Glutamatergic neuron (in vitro differentiated cells): ENCODE results near the gene LDLRAD3. TPM values are rescaled to one million over a fixed set of nuclear protein-coding genes. Genes with fewer than 3 reads are reported as not detected.

Experiments used
- DNase-seq: peaks from one replicate; pipeline ENCODE4 v3.0.0; 2022
- H3K27ac Mint-ChIP-seq: one replicate; pipeline ENCODE4 v1.8.0; 2020; ENCODE audit warnings: mild to moderate bottlenecking, mixed read lengths, inconsistent platforms; ENCODE audit not compliant: unreplicated experiment
- H3K27me3 Mint-ChIP-seq: one replicate; pipeline ENCODE4 v1.8.0; 2020; ENCODE audit warnings: mild to moderate bottlenecking, moderate library complexity, mixed read lengths, inconsistent platforms; ENCODE audit not compliant: unreplicated experiment
- H3K36me3 Mint-ChIP-seq: one replicate; pipeline ENCODE4 v1.8.0; 2020; ENCODE audit warnings: mild to moderate bottlenecking, mixed read lengths, inconsistent platforms; ENCODE audit not compliant: unreplicated experiment
- H3K4me1 Mint-ChIP-seq: one replicate; pipeline ENCODE4 v1.8.0; 2020; ENCODE audit warnings: mild to moderate bottlenecking, low read depth, mixed read lengths, inconsistent platforms; ENCODE audit not compliant: unreplicated experiment
- H3K4me3 Mint-ChIP-seq: one replicate; pipeline ENCODE4 v1.8.0; 2020; ENCODE audit warnings: mild to moderate bottlenecking, mixed read lengths, inconsistent platforms; ENCODE audit not compliant: unreplicated experiment
- H3K9me3 Mint-ChIP-seq: one replicate; pipeline ENCODE4 v1.8.0; 2020; ENCODE audit warnings: mild to moderate bottlenecking, moderate library complexity, mixed read lengths, inconsistent platforms; ENCODE audit not compliant: unreplicated experiment
- total RNA-seq: library from RNA; stranded (reverse); fragmentation: NEBNext Ultra II Directional; extraction: Animal tissue kit (Norgen Biotek cat#: 25700); gene quantifications from one replicate; pipeline ENCODE4 v1.2.1, GENCODE V29; 2021; ENCODE audit not compliant: unreplicated experiment
- TF ChIP-seq, protein P1 (sequence below): fragments of 200-600 bp; sonication (generic); IDR thresholded peaks from one replicate; pipeline ENCODE4 v1.5.0; 2021; ENCODE audit not compliant: partially characterized antibody, unreplicated experiment

Gene LDLRAD3
- total RNA-seq, 1 donor from 2014 or later: 59.9 TPM

GRCh38 chr11:36104660-36104992 is 160.8 kb downstream of the LDLRAD3 start:
- no peak overlapping the region for H3K27ac Mint-ChIP-seq
- H3K27me3 Mint-ChIP-seq: peaks cover 10% of the 10 kb centered on the region
- H3K9me3 Mint-ChIP-seq: peaks cover 7% of the 10 kb centered on the region
- no peak overlapping the region for H3K4me3 Mint-ChIP-seq
- no peak for DNase-seq
- peaks cover 6% of the 10 kb centered on the region for H3K36me3 Mint-ChIP-seq
- H3K4me1 Mint-ChIP-seq: peaks cover 20% of the 10 kb centered on the region
- TF ChIP-seq, protein P1, sequence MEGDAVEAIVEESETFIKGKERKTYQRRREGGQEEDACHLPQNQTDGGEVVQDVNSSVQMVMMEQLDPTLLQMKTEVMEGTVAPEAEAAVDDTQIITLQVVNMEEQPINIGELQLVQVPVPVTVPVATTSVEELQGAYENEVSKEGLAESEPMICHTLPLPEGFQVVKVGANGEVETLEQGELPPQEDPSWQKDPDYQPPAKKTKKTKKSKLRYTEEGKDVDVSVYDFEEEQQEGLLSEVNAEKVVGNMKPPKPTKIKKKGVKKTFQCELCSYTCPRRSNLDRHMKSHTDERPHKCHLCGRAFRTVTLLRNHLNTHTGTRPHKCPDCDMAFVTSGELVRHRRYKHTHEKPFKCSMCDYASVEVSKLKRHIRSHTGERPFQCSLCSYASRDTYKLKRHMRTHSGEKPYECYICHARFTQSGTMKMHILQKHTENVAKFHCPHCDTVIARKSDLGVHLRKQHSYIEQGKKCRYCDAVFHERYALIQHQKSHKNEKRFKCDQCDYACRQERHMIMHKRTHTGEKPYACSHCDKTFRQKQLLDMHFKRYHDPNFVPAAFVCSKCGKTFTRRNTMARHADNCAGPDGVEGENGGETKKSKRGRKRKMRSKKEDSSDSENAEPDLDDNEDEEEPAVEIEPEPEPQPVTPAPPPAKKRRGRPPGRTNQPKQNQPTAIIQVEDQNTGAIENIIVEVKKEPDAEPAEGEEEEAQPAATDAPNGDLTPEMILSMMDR: no peak

DNA sequence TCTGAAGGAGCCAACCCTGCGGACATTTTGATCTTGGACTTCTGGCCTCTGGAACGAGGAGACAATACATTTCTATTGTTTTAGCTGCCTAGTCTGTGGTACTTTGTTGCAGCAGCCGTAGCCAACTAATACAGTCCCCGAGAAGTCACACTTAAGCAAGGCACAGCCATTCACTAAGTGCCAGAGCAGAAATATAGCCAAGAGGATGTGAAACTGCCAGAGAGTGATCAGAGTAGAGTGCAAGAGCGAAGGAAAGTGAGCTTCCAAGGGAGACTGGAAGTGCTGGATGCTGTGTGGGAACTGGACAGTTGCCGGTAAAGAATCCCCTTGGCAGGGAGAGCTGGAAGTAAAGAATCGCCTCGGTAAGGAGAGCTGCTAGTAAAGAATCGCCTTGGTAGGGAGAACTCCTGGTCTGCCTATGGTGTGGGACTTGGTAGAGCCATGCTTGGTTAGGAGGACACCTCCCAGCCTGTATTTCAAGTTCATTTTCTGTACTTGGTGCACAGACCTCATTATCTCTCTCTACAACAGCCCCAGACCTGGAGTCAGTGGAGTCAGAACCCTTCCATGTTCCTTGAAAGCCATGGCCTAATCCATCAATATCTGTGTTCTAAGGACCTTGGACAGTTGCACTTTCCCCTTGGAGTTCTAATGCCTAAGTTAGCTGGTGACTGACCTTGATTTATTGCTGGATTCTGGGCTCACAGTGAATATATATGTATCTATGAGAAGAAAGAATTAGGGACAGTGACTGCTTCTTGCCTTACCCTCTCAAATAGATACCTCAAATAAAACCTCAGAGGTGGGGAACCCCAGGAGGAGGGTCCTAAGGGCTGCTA is 162.1 kb downstream of the LDLRAD3 start:
- Mint-ChIP-seq H3K9me3 (peaks cover 5% of the 10 kb centered on the region), H3K27me3 (peaks cover 10% of the 10 kb centered on the region), H3K4me1 (peaks cover 27% of the 10 kb centered on the region)

DNA sequence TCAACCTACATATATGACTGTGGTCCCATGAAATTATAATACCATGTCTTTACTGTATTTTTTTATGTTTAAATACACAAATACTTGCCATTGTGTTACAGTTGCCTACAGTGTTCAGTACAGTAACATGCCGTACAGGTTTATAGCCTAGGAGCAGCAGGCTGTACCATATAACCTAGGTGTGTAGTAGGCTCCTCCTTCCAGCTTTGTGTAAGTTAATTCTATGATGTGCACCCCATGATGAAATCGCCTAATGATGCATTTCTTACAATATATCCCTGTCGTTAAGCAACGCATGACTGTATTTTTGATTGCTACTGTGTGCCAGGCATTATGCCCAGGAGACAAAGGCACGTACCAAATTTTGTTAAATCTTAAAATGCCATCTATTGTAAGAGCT is 163.7 kb downstream of the LDLRAD3 start:
- TF ChIP-seq, protein P1: no peak
- no peak for DNase-seq
- no peak overlapping the region for H3K4me3 Mint-ChIP-seq
- H3K27me3 Mint-ChIP-seq: peaks cover 10% of the 10 kb centered on the region
- H3K4me1 Mint-ChIP-seq: peaks cover 27% of the 10 kb centered on the region
- H3K36me3 Mint-ChIP-seq: peaks cover 7% of the 10 kb centered on the region
- peaks cover 5% of the 10 kb centered on the region for H3K9me3 Mint-ChIP-seq
- no peak overlapping the region for H3K27ac Mint-ChIP-seq

More for the DNA sequence above, 162.1 kb downstream of the LDLRAD3 start:
- DNase-seq: no peak
- no peak overlapping the region for H3K4me3 Mint-ChIP-seq
- H3K36me3 Mint-ChIP-seq: peaks cover 4% of the 10 kb centered on the region
- TF ChIP-seq, protein P1: no peak
- no peak overlapping the region for H3K27ac Mint-ChIP-seq

DNA sequence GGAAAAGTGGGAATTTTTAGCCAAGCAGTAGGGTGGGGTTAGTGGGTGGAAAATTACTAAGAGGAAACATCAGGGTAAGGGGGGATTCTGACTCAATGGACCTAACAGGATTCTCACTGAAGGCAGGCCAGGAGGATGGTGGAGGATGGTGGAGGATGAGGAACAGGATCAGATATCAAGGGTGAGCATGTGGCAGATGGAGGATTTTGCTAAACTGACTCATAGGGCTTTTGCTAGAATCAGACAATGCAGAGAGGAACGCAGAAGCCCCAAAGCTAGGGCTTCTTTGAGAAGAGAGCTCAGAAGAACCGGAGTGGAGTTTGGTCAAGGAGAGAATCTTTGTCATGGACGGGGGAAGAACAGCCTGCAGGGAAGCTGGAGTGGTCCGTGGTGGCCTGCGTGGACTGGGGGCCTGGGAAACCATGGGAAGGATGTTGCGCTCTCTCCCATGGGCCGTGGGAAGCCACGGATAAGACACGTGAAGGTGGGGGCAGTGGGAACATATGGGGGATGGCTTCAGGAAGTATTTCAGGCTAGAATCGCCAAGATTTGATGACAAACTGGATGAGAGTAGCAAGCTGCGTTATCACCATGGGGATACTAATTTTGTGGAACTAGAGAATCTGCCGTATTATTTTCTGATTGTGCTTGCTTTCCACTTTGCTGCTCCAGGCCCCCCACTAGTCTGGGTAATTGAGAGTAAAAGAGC is 165.2 kb downstream of the LDLRAD3 start:
- DNase-seq: no peak
- Mint-ChIP-seq H3K4me1 (peaks cover 26% of the 10 kb centered on the region), H3K27ac (no peak overlapping the region), H3K27me3 (peaks cover 10% of the 10 kb centered on the region), H3K4me3 (no peak overlapping the region), H3K36me3 (peaks cover 12% of the 10 kb centered on the region), H3K9me3 (peaks cover 3% of the 10 kb centered on the region)
- TF ChIP-seq, protein P1: no peak

DNA sequence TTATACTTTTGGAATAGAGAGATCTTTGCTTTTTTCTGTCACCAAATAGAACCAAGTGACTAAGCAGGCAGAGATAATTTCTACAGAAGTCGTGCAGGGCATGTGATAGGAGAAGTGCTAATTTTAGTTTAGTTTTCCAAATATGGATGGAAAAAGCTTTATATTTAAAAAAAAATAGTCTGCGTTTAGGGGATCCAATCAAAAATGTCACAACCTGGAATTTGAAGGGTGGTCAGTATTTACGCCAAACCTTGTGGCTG is 165.7 kb downstream of the LDLRAD3 start:
- no peak overlapping the region for H3K27ac Mint-ChIP-seq
- peaks cover 3% of the 10 kb centered on the region for H3K9me3 Mint-ChIP-seq
- peaks cover 24% of the 10 kb centered on the region for H3K4me1 Mint-ChIP-seq
- peaks cover 12% of the 10 kb centered on the region for H3K36me3 Mint-ChIP-seq
- no peak overlapping the region for H3K4me3 Mint-ChIP-seq
- DNase-seq: no peak
- TF ChIP-seq, protein P1: no peak
- peaks cover 10% of the 10 kb centered on the region for H3K27me3 Mint-ChIP-seq
